Head of caudate nucleus (tissue), 42 donors: ENCODE results near the gene HSPA4.
"Not testable (repeated sequence)": the region's sequence is repeated elsewhere in the genome, so short reads cannot be mapped to it uniquely, and the experiment has no call there.

Experiments used
- DNase-seq, 42 donors: peaks; one replicate each; pipeline versions ENCODE4 v3.0.0 to v3.0.0-alpha.2; 2020 to 2021; ENCODE audit warnings: mixed read lengths in 7 of 42
- intact Hi-C: fragments of 100-400 bp; cut with DNase I; formaldehyde crosslinking; loops from one replicate; pipeline ENCODE4 v1.15.0; 2022

HSPA4 gene

GRCh38 chr5:133051542-133052316 lies at the start of gene HSPA4:
Gene HSPA4, plus strand, starts transcription at chr5:133052013. Its CDS starts 238 bp downstream, at chr5:133052251.
- peak; percentile 96 to 100 (median 99) for DNase-seq
- intact Hi-C loops, result loop anchor here (5.0 kb wide), 1 partner anchor 89 kb away; the partner anchor contains the start of gene AFF4

GRCh38 chr5:133006653-133007052 lies 45.2 kb upstream of the HSPA4 start:
- no peak for DNase-seq
- intact Hi-C loops, result no loop called here

- intact Hi-C loops, DNase-seq: not testable (repeated sequence)
Observed at GRCh38 chr5:133008455-133008854, 43.4 kb upstream of the HSPA4 start.

GRCh38 chr5:133015466-133015865 lies 36.3 kb upstream of the HSPA4 start:
- DNase-seq, result no peak

GRCh38 chr5:133017964-133018363 lies 33.8 kb upstream of the HSPA4 start:
- no peak for DNase-seq
- intact Hi-C loops, result no loop called here

More at GRCh38 chr5:133015466-133015865, 36.3 kb upstream of the HSPA4 start:
- intact Hi-C loops, result no loop called here

GRCh38 chr5:133019471-133019870 lies 32.3 kb upstream of the HSPA4 start:
- not testable (repeated sequence) for DNase-seq

GRCh38 chr5:133025804-133026663 lies 25.8 kb upstream of the HSPA4 start, which contains the start of gene ZCCHC10:
Gene ZCCHC10, minus strand, starts transcription at chr5:133026549. Its CDS starts 12 bp downstream, at chr5:133026537.
- peak; percentile 85 to 97 (median 94) for DNase-seq
- intact Hi-C loops, result loop anchor here (10.0 kb wide), 1 partner anchor 61 kb away; the partner anchor contains the start of gene AFF4

More at GRCh38 chr5:133019471-133019870, 32.3 kb upstream of the HSPA4 start:
- intact Hi-C loops, result not testable (repeated sequence)

GRCh38 chr5:133026664-133027153 lies 25.1 kb upstream of the HSPA4 start:
- intact Hi-C loops, result loop anchor here (10.0 kb wide), 1 partner anchor 62 kb away; the partner anchor contains the start of gene AFF4
- no peak for DNase-seq

- intact Hi-C loops, result loop anchor here (10.0 kb wide), 1 partner anchor 65 kb away; the partner anchor contains the start of gene AFF4
- no peak for DNase-seq
Observed at GRCh38 chr5:133029416-133029815, 22.4 kb upstream of the HSPA4 start.

GRCh38 chr5:133030343-133031005 lies 21.3 kb upstream of the HSPA4 start:
- intact Hi-C loops, result no loop called here

GRCh38 chr5:133032852-133033742 lies 18.7 kb upstream of the HSPA4 start:
- intact Hi-C loops, result no loop called here
- peak in 3 of 42 donors; percentile 10 to 26 (median 23) for DNase-seq

More at GRCh38 chr5:133030343-133031005, 21.3 kb upstream of the HSPA4 start:
- no peak for DNase-seq

GRCh38 chr5:133034064-133034463 lies 17.7 kb upstream of the HSPA4 start:
- no peak for DNase-seq
- intact Hi-C loops, result no loop called here

GRCh38 chr5:133035224-133035623 lies 16.6 kb upstream of the HSPA4 start:
- intact Hi-C loops, result no loop called here

GRCh38 chr5:133036677-133037076 lies 15.1 kb upstream of the HSPA4 start:
- intact Hi-C loops, DNase-seq: not testable (repeated sequence)

More at GRCh38 chr5:133035224-133035623, 16.6 kb upstream of the HSPA4 start:
- no peak for DNase-seq

GRCh38 chr5:133041157-133041784 lies 10.5 kb upstream of the HSPA4 start:
- intact Hi-C loops, result no loop called here

GRCh38 chr5:133041910-133042309 lies 9.9 kb upstream of the HSPA4 start:
- intact Hi-C loops, result no loop called here
- DNase-seq, result no peak

More at GRCh38 chr5:133041157-133041784, 10.5 kb upstream of the HSPA4 start:
- no peak for DNase-seq

GRCh38 chr5:133046560-133046959 lies 5.3 kb upstream of the HSPA4 start:
- DNase-seq, intact Hi-C loops: not testable (repeated sequence)
